ENCODE results near the gene HEMGN. TPM values are rescaled to one million over a fixed set of nuclear protein-coding genes. Genes with fewer than 3 reads are reported as not detected.

The HEMGN gene
- total and polyA plus RNA-seq, 2 experiments from 2014 or later: not detected

DNA sequence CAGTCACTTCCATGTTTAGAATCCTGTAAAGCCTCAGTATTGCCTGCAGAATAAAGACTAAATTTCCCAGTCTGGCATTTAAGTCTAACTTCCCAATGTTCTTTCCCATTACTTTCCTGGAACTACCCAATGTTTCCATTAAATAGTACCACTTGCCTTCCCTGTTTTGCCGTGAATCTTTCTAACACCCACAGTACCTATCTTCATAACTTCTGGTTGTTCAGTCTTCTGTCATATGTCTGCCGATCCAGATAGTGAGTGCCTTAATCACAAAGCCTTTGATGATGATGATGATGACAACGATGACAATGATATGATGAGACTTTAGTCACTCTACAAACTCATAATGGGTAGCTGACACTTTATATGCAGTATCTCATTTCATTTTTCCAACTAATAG is 6.6 kb upstream of the HEMGN start:
- H3K27ac ChIP-seq: no peak overlapping the region
- H3K27me3 ChIP-seq: peaks cover 64% of the 10 kb centered on the region
- H3K36me3 ChIP-seq: no peaks in the 10 kb centered on the region
- no peaks in the 10 kb centered on the region for H3K4me1 ChIP-seq (ENCODE audit: low read depth)
- no peak for DNase-seq (ENCODE audit: low read depth in 1 of 2, low spot score in 1 of 2)
- H3K9me3 ChIP-seq (ENCODE audit: low read depth): no peaks in the 10 kb centered on the region
- TF ChIP-seq, protein P1, sequence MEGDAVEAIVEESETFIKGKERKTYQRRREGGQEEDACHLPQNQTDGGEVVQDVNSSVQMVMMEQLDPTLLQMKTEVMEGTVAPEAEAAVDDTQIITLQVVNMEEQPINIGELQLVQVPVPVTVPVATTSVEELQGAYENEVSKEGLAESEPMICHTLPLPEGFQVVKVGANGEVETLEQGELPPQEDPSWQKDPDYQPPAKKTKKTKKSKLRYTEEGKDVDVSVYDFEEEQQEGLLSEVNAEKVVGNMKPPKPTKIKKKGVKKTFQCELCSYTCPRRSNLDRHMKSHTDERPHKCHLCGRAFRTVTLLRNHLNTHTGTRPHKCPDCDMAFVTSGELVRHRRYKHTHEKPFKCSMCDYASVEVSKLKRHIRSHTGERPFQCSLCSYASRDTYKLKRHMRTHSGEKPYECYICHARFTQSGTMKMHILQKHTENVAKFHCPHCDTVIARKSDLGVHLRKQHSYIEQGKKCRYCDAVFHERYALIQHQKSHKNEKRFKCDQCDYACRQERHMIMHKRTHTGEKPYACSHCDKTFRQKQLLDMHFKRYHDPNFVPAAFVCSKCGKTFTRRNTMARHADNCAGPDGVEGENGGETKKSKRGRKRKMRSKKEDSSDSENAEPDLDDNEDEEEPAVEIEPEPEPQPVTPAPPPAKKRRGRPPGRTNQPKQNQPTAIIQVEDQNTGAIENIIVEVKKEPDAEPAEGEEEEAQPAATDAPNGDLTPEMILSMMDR (IDR thresholded peaks at IDR 0.05; ENCODE audit: low read depth, low read length): no peak
- no peak overlapping the region for H3K4me3 ChIP-seq

DNA sequence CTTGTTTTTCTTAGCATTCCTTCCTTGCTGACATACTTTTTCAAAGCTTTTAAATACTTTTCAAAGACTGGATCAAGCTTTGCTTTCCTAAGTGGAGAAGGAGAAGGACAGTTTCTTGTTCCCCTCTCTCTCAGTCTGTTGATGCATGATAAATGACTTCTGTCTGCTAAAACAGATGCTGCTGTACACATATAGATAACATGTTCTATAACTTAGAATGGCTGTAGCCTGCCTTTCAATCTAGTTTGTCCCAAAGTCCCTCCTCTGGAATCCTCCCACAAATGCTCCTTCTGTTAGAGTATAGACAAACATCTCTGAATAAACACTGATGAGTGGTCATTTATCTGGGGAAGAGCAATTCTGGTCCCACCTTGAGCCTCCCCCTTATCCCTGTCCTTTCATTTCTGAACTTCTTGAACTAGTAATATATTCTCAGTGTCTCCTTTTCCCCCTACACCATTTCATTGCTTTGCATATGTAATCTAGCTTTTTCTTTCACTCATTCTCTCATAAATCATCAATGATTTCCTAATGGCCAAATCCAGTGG is 5.4 kb upstream of the HEMGN start:
- no peak overlapping the region for H3K27ac ChIP-seq
- DNase-seq (ENCODE audit: low read depth in 1 of 2, low spot score in 1 of 2): no peak
- H3K36me3 ChIP-seq: no peaks in the 10 kb centered on the region
- no peaks in the 10 kb centered on the region for H3K4me1 ChIP-seq (ENCODE audit: low read depth)
- H3K9me3 ChIP-seq (ENCODE audit: low read depth): no peaks in the 10 kb centered on the region
- H3K27me3 ChIP-seq: peaks cover 77% of the 10 kb centered on the region
- TF ChIP-seq, protein P1 (IDR thresholded peaks at IDR 0.05; ENCODE audit: low read depth, low read length): no peak
- no peak overlapping the region for H3K4me3 ChIP-seq

DNA sequence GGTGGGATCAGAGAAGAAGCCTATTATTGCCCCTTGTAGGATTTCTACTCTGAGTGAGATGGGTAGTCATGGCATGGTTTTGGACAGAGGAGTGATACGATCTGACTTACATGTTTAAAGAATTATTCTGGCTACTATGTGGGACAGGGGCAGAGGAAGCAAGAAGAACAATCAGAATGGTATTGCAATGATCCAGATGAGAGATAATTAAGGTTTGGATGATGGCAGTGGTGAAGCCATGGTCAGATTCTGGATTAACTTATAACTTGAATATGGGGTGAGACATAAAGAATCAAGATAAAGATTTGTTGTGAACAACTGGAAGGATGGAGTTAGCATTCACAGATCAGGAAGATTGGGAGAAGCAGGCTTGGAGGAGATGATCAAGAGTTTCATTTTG is 3.4 kb upstream of the HEMGN start:
- Histone ChIP-seq H3K9me3 (ENCODE audit: low read depth) (no peaks in the 10 kb centered on the region), H3K4me1 (ENCODE audit: low read depth) (no peaks in the 10 kb centered on the region), H3K27me3 (peaks cover 87% of the 10 kb centered on the region), H3K36me3 (no peaks in the 10 kb centered on the region), H3K27ac (no peak overlapping the region), H3K4me3 (no peak overlapping the region)
- DNase-seq (ENCODE audit: low read depth in 1 of 2, low spot score in 1 of 2): no peak
- TF ChIP-seq, protein P1 (IDR thresholded peaks at IDR 0.05; ENCODE audit: low read depth, low read length): no peak

DNA sequence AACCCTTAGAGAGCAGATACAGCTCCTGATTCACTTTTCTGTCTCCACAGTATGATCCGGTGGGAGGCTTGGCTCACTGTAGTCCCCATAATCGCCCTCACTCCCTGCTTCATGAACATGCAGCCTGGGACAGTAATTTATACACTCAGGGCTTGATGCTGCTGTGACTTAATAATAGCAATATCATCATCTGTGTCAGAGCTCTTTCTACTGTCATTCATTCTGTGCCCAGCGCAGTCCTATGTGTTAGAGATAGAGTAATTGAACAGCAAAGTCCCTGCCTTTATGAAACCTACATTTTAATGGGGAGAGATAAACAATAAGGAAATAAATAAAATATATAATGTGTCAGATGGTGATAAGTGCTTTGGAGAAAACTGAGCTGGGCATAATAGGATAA is 2.8 kb upstream of the HEMGN start:
- no peaks in the 10 kb centered on the region for H3K4me1 ChIP-seq (ENCODE audit: low read depth)
- no peak overlapping the region for H3K4me3 ChIP-seq
- H3K36me3 ChIP-seq: no peaks in the 10 kb centered on the region
- H3K9me3 ChIP-seq (ENCODE audit: low read depth): no peaks in the 10 kb centered on the region
- DNase-seq (ENCODE audit: low read depth in 1 of 2, low spot score in 1 of 2): no peak
- TF ChIP-seq, protein P1 (IDR thresholded peaks at IDR 0.05; ENCODE audit: low read depth, low read length): no peak
- peaks cover 92% of the 10 kb centered on the region for H3K27me3 ChIP-seq
- no peak overlapping the region for H3K27ac ChIP-seq

DNA sequence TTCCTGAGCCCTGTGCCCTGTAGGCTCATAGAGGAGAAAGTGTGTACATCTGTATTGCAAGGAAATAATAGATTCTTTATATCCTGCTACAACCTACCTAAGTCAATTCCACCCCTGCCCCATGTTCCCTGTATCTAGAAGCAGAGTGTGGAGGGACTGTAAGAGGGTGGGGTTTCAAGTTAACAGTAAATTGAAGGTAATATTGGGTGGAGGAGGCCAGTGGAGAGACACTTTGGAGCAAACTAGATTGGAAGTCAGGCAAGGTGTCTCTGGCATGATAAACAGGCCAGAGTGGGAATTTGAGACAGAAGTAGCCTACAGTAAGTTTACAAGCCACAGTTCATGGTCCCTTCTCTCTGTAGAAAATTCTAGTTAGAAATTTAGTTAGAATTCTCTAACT is 2.3 kb upstream of the HEMGN start:
- no peak overlapping the region for H3K27ac ChIP-seq
- TF ChIP-seq, protein P1 (IDR thresholded peaks at IDR 0.05; ENCODE audit: low read depth, low read length): no peak
- no peaks in the 10 kb centered on the region for H3K9me3 ChIP-seq (ENCODE audit: low read depth)
- no peak for DNase-seq (ENCODE audit: low read depth in 1 of 2, low spot score in 1 of 2)
- no peaks in the 10 kb centered on the region for H3K36me3 ChIP-seq
- H3K4me3 ChIP-seq: no peak overlapping the region
- peaks cover 98% of the 10 kb centered on the region for H3K27me3 ChIP-seq
- no peaks in the 10 kb centered on the region for H3K4me1 ChIP-seq (ENCODE audit: low read depth)

DNA sequence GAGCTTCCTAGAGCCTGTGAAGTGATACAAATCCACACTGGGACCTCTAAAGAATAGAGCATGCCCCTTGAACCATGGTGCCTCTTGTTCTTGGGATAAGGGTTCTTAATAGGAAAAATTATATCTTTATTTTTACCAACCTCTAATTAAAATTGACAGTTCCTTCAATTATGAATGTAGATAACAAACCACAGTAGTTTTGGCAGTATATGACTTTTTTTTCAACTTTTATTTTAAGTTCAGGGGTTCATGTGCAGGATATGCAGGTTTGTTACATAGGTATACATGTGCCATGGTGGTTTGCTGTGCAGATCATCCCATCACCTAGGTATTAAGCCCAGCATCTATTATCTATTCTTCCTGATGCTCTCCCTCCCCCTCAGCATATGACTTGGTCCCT is 974 bp downstream of the HEMGN start:
- TF ChIP-seq, protein P1 (IDR thresholded peaks at IDR 0.05; ENCODE audit: low read depth, low read length): no peak
- Histone ChIP-seq H3K9me3 (ENCODE audit: low read depth) (no peaks in the 10 kb centered on the region), H3K4me3 (no peak overlapping the region), H3K4me1 (ENCODE audit: low read depth) (no peaks in the 10 kb centered on the region), H3K36me3 (no peaks in the 10 kb centered on the region), H3K27ac (no peak overlapping the region), H3K27me3 (peaks cover 99% of the 10 kb centered on the region)
- no peak for DNase-seq (ENCODE audit: low read depth in 1 of 2, low spot score in 1 of 2)

Data from cardiac muscle cell (in vitro differentiated cells and primary cell).